GM20431 (cell line): Measurements from ENCODE around the gene TYMP.

Experiments used
- in situ Hi-C: fragments of 300-500 bp; cut with MseI, MboI; formaldehyde crosslinking; loops from one replicate; pipeline ENCODE4 v1.15.0; 2020; ENCODE audit warnings: low sequenced_read_pairs; ENCODE audit not compliant: unreplicated experiment

The TYMP gene

GRCh38 chr22:50507421-50507990 lies 22.3 kb downstream of the TYMP start, which contains the start of gene LMF2:
LMF2 (minus strand) TSS chr22:50507702; CDS start chr22:50507675, 27 bp downstream.
- in situ Hi-C loops = no loop called here

- in situ Hi-C loops = no loop called here
Observed at GRCh38 chr22:50506611-50507420, 23.0 kb downstream of the TYMP start.

- in situ Hi-C loops = no loop called here
Observed at GRCh38 chr22:50505776-50506610, 23.8 kb downstream of the TYMP start.

- in situ Hi-C loops = no loop called here
Observed at GRCh38 chr22:50505276-50505775, 24.5 kb downstream of the TYMP start.

- in situ Hi-C loops = no loop called here
Observed at GRCh38 chr22:50504369-50505211, 25.2 kb downstream of the TYMP start.

GRCh38 chr22:50503475-50504145 lies 26.2 kb downstream of the TYMP start:
- in situ Hi-C loops = no loop called here

DNA sequence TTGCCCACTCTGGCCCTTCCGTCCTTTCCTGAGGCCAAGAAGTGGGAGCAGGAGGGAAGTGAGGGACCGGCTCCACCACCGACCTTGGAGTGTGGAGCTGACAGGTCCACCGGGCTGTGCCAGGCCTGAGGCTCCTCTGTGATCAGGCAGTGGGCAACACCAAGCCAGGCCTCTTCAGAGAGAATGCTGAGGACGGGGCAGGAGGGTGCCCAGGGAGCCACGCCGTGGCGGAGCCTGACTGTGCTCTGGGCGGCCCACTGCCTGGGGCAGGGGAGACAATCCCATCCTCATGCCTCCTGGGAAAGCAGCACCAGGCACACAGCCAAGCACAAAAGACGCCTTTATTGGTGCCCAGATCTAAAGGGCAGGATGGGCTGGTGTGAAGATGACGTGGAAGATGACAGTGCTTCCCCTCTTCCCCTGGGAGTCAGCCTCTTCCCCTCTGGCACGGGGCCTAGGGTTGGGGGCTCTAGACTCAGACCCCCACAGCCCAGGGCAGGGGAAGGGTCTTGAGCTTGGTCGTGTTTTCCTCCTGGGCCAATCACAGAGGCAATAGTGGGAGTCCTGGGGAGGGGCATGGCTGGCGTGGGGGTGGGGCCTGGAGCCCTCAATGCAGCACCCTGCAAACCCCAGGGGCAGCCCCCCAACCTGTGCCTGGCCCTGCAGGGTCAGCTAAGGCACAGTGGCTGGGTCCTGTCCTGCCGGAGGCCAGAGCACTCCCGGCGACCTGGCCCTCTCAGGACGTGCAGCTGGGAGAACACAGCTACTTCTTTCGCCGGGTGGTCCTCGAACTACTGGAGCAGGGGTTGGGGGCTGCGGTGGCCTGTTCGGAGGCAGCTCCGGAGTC lies 27.0 kb downstream of the TYMP start:
- in situ Hi-C loops = no loop called here

DNA sequence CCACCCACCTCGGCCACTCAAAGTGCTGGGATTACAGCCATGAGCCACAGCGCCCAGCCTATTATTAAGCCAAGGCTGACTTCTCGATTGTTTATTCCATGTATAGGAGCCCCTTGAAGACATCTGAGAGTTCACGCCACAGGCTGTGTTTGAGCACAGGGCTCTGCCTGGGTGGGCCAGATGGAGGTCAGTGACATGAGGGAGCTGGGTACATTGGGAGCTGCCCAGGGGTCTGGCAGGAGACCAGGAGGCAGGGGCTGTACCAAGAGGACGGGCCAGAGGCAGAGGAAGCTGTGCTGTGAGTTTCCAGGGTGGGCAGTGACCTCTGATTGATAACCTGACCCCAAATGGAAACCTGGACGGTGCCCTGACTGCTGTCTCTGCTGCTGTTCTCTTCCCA lies 27.7 kb downstream of the TYMP start:
- in situ Hi-C loops = no loop called here

DNA sequence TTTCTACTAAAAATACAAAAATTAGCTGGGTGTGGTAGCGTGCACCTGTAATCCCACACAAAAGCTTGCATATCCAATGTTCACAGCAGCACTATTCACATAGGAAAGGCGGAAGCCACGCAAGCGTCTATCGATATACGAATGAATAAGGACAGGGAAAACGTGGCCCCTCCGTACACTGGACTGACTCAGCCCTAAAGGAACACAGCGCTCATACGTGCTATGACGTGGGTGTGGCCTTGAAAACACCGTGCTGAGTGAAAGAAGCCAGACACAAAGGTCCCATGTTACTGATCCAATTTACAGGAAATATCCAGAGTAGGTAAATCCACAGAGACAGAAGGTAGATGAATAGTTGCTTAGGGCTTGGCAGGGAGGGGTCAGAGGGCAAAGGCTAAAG lies 29.4 kb downstream of the TYMP start:
- in situ Hi-C loops = no loop called here

- in situ Hi-C loops = no loop called here
Observed at GRCh38 chr22:50498322-50498890, 31.4 kb downstream of the TYMP start.

DNA sequence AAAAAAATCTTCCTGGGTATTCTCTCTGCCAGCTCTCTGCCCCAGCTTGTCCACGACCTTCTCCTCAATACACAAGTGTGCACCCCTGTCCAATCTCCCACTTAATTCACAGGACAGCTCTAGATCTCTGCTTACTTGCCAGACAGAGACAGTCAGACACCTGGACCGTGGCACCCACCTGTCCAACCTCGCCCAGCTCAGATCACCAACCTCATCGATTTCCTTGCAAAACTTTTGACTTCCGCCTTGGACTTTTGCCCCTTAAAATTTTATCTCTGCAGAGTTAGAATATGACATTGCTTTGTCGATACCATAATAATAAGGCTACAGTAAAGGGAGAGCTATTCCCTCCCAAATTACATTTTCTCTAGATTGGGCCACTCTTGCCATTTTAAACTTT lies 32.7 kb downstream of the TYMP start:
- in situ Hi-C loops = no loop called here

DNA sequence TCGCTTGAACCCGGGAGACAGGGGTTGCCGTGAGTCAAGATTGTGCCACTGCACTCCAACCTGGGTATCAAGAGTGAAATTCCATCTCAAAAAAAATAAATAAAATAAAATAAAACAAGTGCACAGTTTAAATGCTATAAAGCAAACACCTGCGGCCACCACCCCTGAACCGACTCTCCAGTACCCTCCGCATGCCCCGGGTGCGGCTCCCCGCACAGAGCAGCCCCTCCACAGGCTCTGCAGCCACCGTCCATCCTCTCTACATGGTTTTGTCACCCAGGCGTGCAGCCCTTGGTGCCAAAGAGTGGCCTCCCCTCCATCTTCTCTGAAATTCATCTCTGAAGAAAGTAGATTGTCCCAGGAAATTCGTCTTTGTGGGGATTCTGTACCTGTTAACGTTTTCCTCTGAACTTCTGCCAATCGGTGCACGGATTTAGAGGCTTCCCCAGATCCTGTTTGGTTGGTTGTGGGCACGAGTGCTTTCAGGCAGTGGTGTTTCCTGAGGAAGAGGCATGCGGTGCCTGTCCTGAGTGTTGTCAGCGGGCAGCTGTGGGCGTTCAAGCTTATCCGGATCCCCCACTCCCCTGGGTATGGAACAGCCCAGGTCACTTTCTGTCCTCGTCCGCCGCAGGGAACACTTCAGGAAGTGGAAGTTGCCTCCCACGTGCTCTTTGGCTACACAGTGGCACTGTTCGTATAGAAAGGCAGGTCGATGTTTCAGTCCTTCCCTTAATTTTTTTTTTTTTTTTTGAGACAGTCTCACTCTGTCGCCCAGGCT lies 39.1 kb downstream of the TYMP start:
- in situ Hi-C loops = no loop called here

- in situ Hi-C loops = no loop called here
Observed at GRCh38 chr22:50489363-50490243, 40.2 kb downstream of the TYMP start.

DNA sequence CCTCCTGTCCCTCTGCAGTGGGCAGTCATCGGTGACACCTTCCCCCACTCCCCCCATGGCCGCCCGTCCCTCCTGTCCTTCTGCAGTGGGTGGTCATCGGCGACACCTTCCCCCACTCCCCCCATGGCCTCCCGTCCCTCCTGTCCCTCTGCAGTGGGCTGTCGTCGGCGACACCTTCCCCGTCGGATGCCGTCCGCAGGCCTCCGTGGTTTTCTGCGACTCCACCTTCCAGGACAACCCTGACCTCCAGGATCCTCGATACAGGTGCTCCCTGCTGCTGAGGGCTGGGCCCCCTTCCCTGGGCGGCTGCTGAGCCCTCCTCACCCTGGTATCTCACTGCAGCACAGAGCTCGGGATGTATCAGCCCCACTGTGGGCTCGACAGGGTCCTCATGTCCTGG lies 40.9 kb downstream of the TYMP start:
- in situ Hi-C loops = no loop called here

- in situ Hi-C loops = no loop called here
Observed at GRCh38 chr22:50488006-50488677, 41.7 kb downstream of the TYMP start.
